BE2C (cell line): ENCODE measurements around the gene NOL12.

Source experiments
- DNase-seq: peaks from one replicate; pipeline ENCODE4 v3.0.0-alpha.2; 2020
- H3K27me3 ChIP-seq: fragments of 250-450 bp; sonication (Bioruptor Pico); 2 replicates; pipeline ENCODE4 v1.5.1; 2020; ENCODE audit warnings: mild to moderate bottlenecking
- H3K36me3 ChIP-seq: fragments of 250-450 bp; sonication (Bioruptor Pico); 2 replicates; pipeline ENCODE4 v1.5.1; 2020; ENCODE audit warnings: mild to moderate bottlenecking
- H3K4me1 ChIP-seq: fragments of 250-450 bp; sonication (Bioruptor Pico); 2 replicates; pipeline ENCODE4 v1.5.1; 2020
- H3K4me3 ChIP-seq: 2 replicates; pipeline ENCODE4 v1.5.1; 2011; ENCODE audit warnings: low read depth, low read length
- H3K9me3 ChIP-seq: fragments of 250-450 bp; sonication (Bioruptor Pico); 2 replicates; pipeline ENCODE4 v1.5.1; 2020
- CTCF ChIP-seq: IDR thresholded peaks from 2 replicates; pipeline ENCODE4 v1.5.1; 2012; ENCODE audit warnings: mild to moderate bottlenecking, low read depth, low read length

The NOL12 gene

GRCh38 chr22:37731804-37732471 lies 45.8 kb downstream of the NOL12 start:
- Histone ChIP-seq H3K9me3 (no peaks in the 10 kb centered on the region; the same call in 1 of the 2 replicates), H3K36me3 (no peaks in the 10 kb centered on the region), H3K4me3 (no peak overlapping the region), H3K4me1 (peaks cover 4% of the 10 kb centered on the region; the same call in 1 of the 2 replicates), H3K27me3 (no peaks in the 10 kb centered on the region; the same call in 1 of the 2 replicates)
- peak; percentile 14; the same call in 1 of the 2 replicates for TF ChIP-seq CTCF
- DNase-seq = no peak

- TF ChIP-seq CTCF = no peak
- Histone ChIP-seq H3K27me3 (no peaks in the 10 kb centered on the region; the same call in 1 of the 2 replicates), H3K4me3 (no peak overlapping the region), H3K4me1 (peaks cover 4% of the 10 kb centered on the region; the same call in 1 of the 2 replicates), H3K9me3 (no peaks in the 10 kb centered on the region; the same call in 1 of the 2 replicates), H3K36me3 (no peaks in the 10 kb centered on the region)
- no peak for DNase-seq
Measured at GRCh38 chr22:37732699-37733607, 46.8 kb downstream of the NOL12 start.

GRCh38 chr22:37733625-37734401 lies 47.7 kb downstream of the NOL12 start:
- Histone ChIP-seq H3K4me3 (no peak overlapping the region), H3K36me3 (no peaks in the 10 kb centered on the region), H3K9me3 (no peaks in the 10 kb centered on the region; the same call in 1 of the 2 replicates), H3K27me3 (no peaks in the 10 kb centered on the region), H3K4me1 (peaks cover 4% of the 10 kb centered on the region; the same call in 1 of the 2 replicates)
- DNase-seq = no peak
- no peak for TF ChIP-seq CTCF

GRCh38 chr22:37734402-37734700 lies 48.2 kb downstream of the NOL12 start:
- no peak for DNase-seq
- Histone ChIP-seq H3K27me3 (no peaks in the 10 kb centered on the region), H3K4me3 (no peak overlapping the region), H3K36me3 (no peaks in the 10 kb centered on the region), H3K4me1 (peaks cover 6% of the 10 kb centered on the region; the same call in 1 of the 2 replicates), H3K9me3 (no peaks in the 10 kb centered on the region; the same call in 1 of the 2 replicates)
- no peak for TF ChIP-seq CTCF

- no peaks in the 10 kb centered on the region for H3K27me3 ChIP-seq
- TF ChIP-seq CTCF = peak; percentile 53
- peak; percentile 67 for DNase-seq
- no peaks in the 10 kb centered on the region; the same call in 1 of the 2 replicates for H3K9me3 ChIP-seq
- H3K4me1 ChIP-seq = peaks cover 8% of the 10 kb centered on the region
- no peaks in the 10 kb centered on the region for H3K36me3 ChIP-seq
- no peak overlapping the region for H3K4me3 ChIP-seq
Measured at GRCh38 chr22:37734964-37735451, 48.9 kb downstream of the NOL12 start.
